HEK293 (cell line): ENCODE measurements around the gene TAS1R3.

Experiments
- GLIS2 ChIP-seq: fragments of 450-650 bp; formaldehyde crosslinking; IDR thresholded peaks from 2 replicates; pipeline ENCODE4 v1.5.1; 2016; ENCODE audit warnings: missing biosample characterization, missing genetic modification characterization
- KLF1 ChIP-seq: fragments of 450-650 bp; formaldehyde crosslinking; IDR thresholded peaks from 2 replicates; pipeline ENCODE4 v1.5.1; 2016; ENCODE audit warnings: missing biosample characterization, missing genetic modification characterization
- SCRT1 ChIP-seq: fragments of 450-650 bp; formaldehyde crosslinking; IDR thresholded peaks from 2 replicates; pipeline ENCODE4 v1.5.1; 2016; ENCODE audit warnings: missing biosample characterization, missing genetic modification characterization, borderline replicate concordance
- SP3 ChIP-seq: fragments of 450-650 bp; formaldehyde crosslinking; IDR thresholded peaks from 2 replicates; pipeline ENCODE4 v1.5.1; 2016; ENCODE audit warnings: missing biosample characterization, missing genetic modification characterization
- ZBTB1 ChIP-seq: fragments of 450-650 bp; formaldehyde crosslinking; IDR thresholded peaks from 2 replicates; pipeline ENCODE4 v1.5.1; 2016; ENCODE audit warnings: missing biosample characterization, missing genetic modification characterization
- ZBTB48 ChIP-seq: fragments of 450-650 bp; formaldehyde crosslinking; IDR thresholded peaks from 2 replicates; pipeline ENCODE4 v1.5.1; 2016; ENCODE audit warnings: missing biosample characterization, missing genetic modification characterization
- ZIC2 ChIP-seq: fragments of 450-650 bp; formaldehyde crosslinking; IDR thresholded peaks from 2 replicates; pipeline ENCODE4 v1.5.1; 2016; ENCODE audit warnings: missing biosample characterization, missing genetic modification characterization
- ZNF10 ChIP-seq: fragments of 450-650 bp; formaldehyde crosslinking; IDR thresholded peaks from 2 replicates; pipeline ENCODE4 v1.5.1; 2017; ENCODE audit warnings: missing biosample characterization, missing genetic modification characterization
- ZNF114 ChIP-seq: fragments of 450-650 bp; formaldehyde crosslinking; IDR thresholded peaks from 2 replicates; pipeline ENCODE4 v1.5.0; 2017; ENCODE audit warnings: missing biosample characterization, missing genetic modification characterization
- ZNF155 ChIP-seq: fragments of 450-650 bp; formaldehyde crosslinking; IDR thresholded peaks from 2 replicates; pipeline ENCODE4 v1.5.1; 2016; ENCODE audit warnings: missing biosample characterization, missing genetic modification characterization
- ZNF157 ChIP-seq: fragments of 450-650 bp; formaldehyde crosslinking; IDR thresholded peaks from 2 replicates; pipeline ENCODE4 v1.5.1; 2016; ENCODE audit warnings: missing biosample characterization, missing genetic modification characterization
- ZNF169 ChIP-seq: fragments of 450-650 bp; formaldehyde crosslinking; IDR thresholded peaks from 2 replicates; pipeline ENCODE4 v1.5.1; 2016; ENCODE audit warnings: missing biosample characterization, missing genetic modification characterization
- ZNF214 ChIP-seq: fragments of 450-650 bp; formaldehyde crosslinking; IDR thresholded peaks from 2 replicates; pipeline ENCODE4 v1.5.1; 2017; ENCODE audit warnings: missing biosample characterization, mild to moderate bottlenecking, missing genetic modification characterization, borderline replicate concordance
- ZNF266 ChIP-seq: fragments of 450-650 bp; formaldehyde crosslinking; IDR thresholded peaks from 2 replicates; pipeline ENCODE4 v1.5.1; 2016; ENCODE audit warnings: missing biosample characterization, missing genetic modification characterization, low read depth
- ZNF324 ChIP-seq: fragments of 450-650 bp; formaldehyde crosslinking; IDR thresholded peaks from 2 replicates; pipeline ENCODE4 v1.5.1; 2016; ENCODE audit warnings: missing biosample characterization, missing genetic modification characterization
- ZNF433 ChIP-seq: fragments of 450-650 bp; formaldehyde crosslinking; IDR thresholded peaks from 2 replicates; pipeline ENCODE4 v1.5.1; 2016; ENCODE audit warnings: missing biosample characterization, missing genetic modification characterization, low read depth
- ZNF510 ChIP-seq: fragments of 450-650 bp; formaldehyde crosslinking; IDR thresholded peaks from 2 replicates; pipeline ENCODE4 v1.5.1; 2018; ENCODE audit warnings: mild to moderate bottlenecking, missing genetic modification characterization, missing biosample characterization; ENCODE audit not compliant: insufficient replicate concordance
- ZNF521 ChIP-seq: fragments of 450-650 bp; formaldehyde crosslinking; IDR thresholded peaks from 2 replicates; pipeline ENCODE4 v1.5.1; 2017; ENCODE audit warnings: missing biosample characterization, mild to moderate bottlenecking, missing genetic modification characterization
- ZNF624 ChIP-seq: fragments of 450-650 bp; formaldehyde crosslinking; IDR thresholded peaks from 2 replicates; pipeline ENCODE4 v1.5.1; 2017; ENCODE audit warnings: missing biosample characterization, missing genetic modification characterization
- ZNF677 ChIP-seq: fragments of 450-650 bp; IDR thresholded peaks from 2 replicates; pipeline ENCODE4 v1.5.0; 2018; ENCODE audit warnings: missing biosample characterization, mild to moderate bottlenecking, missing genetic modification characterization, moderate library complexity
- ZNF776 ChIP-seq: fragments of 450-650 bp; formaldehyde crosslinking; IDR thresholded peaks from 2 replicates; pipeline ENCODE4 v1.5.0; 2017; ENCODE audit warnings: missing biosample characterization, missing genetic modification characterization, borderline replicate concordance
- ZSCAN23 ChIP-seq: fragments of 450-650 bp; formaldehyde crosslinking; IDR thresholded peaks from 2 replicates; pipeline ENCODE4 v1.5.1; 2016; ENCODE audit warnings: missing biosample characterization, missing genetic modification characterization
- TF ChIP-seq, protein P1 (sequence below): fragments of 450-650 bp; formaldehyde crosslinking; IDR thresholded peaks from 2 replicates; pipeline ENCODE4 v1.5.1; 2016; ENCODE audit warnings: missing biosample characterization, missing genetic modification characterization
- TF ChIP-seq, protein P2 (sequence below): fragments of 450-650 bp; formaldehyde crosslinking; IDR thresholded peaks from 2 replicates; pipeline ENCODE4 v1.5.1; 2016; ENCODE audit warnings: missing biosample characterization, missing genetic modification characterization
- TF ChIP-seq, protein P3 (sequence below): fragments of 450-650 bp; formaldehyde crosslinking; IDR thresholded peaks from 2 replicates; pipeline ENCODE4 v1.5.1; 2017; ENCODE audit warnings: missing biosample characterization, missing genetic modification characterization
- TF ChIP-seq, protein P4 (sequence below): fragments of 450-650 bp; formaldehyde crosslinking; IDR thresholded peaks from 2 replicates; pipeline ENCODE4 v1.5.1; 2016; ENCODE audit warnings: missing biosample characterization, missing genetic modification characterization, low read depth
- TF ChIP-seq, protein P5 (sequence below): fragments of 450-650 bp; formaldehyde crosslinking; IDR thresholded peaks from 2 replicates; pipeline ENCODE4 v1.5.1; 2016; ENCODE audit warnings: missing biosample characterization, missing genetic modification characterization

The TAS1R3 gene

DNA sequence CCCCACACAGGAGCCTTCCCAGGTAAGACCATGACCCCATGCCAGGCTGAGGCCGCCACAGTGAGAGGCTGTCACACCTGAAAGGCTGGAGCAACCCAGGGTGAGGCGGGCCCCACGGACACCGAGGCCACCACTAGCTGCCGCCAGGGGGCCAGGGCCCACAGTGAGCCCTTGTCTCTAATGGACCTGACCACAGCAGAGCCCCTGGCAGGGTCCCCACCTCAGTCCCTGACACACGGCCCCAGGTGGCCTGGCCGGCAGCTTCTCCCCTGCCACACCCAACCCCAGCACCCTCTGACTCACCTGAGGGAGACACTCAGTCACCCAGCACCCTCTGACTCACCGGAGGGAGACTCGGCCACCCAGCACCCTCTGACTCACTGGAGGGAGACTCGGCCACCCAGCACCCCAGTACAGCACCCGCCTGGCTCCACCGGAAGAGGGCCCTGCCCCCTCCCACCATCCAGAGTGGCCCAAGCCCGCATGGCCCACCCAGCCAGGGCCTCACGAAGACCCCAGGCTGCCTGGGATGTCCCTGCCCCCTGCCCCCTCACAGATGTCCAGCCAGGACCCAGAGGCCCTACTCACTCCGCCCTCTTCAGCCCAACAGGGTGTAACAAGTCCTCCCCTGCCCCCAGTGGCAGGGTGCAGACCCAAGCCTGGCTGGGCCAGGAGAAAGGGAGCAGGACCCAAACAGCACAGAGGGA lies 13.7 kb downstream of the TAS1R3 start (continued):
- TF ChIP-seq ZNF624 (tag by site-specific recombination) (no peak), ZNF114 (tag by site-specific recombination) (no peak), GLIS2 (tag by site-specific recombination) (peak; percentile 74), ZBTB1 (tag by site-specific recombination) (no peak), ZNF214 (no peak), ZNF521 (tag by site-specific recombination) (no peak), ZSCAN23 (tag by site-specific recombination) (no peak), ZNF266 (tag by site-specific recombination) (no peak), ZIC2 (peak; percentile 61), ZNF169 (tag by site-specific recombination) (no peak), ZNF157 (tag by site-specific recombination) (no peak), SP3 (tag by site-specific recombination) (no peak), ZBTB48 (tag by site-specific recombination) (no peak), ZNF677 (tag by site-specific recombination) (no peak), ZNF155 (no peak), ZNF10 (tag by site-specific recombination) (no peak), ZNF433 (tag by site-specific recombination) (no peak), ZNF776 (no peak), SCRT1 (no peak), ZNF510 (tag by site-specific recombination) (no peak), KLF1 (tag by site-specific recombination) (peak; percentile 9; the same call in 1 of the 2 replicates), ZNF324 (tag by site-specific recombination) (no peak)
- TF ChIP-seq, protein P1, sequence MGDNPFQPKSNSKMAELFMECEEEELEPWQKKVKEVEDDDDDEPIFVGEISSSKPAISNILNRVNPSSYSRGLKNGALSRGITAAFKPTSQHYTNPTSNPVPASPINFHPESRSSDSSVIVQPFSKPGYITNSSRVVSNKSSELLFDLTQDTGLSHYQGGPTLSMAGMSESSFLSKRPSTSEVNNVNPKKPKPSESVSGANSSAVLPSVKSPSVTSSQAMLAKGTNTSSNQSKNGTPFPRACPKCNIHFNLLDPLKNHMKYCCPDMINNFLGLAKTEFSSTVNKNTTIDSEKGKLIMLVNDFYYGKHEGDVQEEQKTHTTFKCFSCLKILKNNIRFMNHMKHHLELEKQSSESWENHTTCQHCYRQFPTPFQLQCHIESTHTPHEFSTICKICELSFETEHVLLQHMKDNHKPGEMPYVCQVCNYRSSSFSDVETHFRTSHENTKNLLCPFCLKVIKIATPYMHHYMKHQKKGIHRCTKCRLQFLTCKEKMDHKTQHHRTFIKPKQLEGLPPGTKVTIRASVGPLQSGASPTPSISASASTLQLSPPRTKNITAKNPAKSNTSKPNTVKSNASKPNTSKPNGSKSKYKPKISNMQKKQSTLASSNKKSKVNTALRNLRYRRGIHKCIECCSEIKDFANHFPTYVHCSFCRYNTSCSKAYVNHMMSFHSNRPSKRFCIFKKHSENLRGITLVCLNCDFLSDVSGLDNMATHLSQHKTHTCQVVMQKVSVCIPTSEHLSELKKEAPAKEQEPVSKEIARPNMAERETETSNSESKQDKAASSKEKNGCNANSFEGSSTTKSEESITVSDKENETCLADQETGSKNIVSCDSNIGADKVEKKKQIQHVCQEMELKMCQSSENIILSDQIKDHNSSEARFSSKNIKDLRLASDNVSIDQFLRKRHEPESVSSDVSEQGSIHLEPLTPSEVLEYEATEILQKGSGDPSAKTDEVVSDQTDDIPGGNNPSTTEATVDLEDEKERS (tag by site-specific recombination), result no peak
- TF ChIP-seq, protein P2, sequence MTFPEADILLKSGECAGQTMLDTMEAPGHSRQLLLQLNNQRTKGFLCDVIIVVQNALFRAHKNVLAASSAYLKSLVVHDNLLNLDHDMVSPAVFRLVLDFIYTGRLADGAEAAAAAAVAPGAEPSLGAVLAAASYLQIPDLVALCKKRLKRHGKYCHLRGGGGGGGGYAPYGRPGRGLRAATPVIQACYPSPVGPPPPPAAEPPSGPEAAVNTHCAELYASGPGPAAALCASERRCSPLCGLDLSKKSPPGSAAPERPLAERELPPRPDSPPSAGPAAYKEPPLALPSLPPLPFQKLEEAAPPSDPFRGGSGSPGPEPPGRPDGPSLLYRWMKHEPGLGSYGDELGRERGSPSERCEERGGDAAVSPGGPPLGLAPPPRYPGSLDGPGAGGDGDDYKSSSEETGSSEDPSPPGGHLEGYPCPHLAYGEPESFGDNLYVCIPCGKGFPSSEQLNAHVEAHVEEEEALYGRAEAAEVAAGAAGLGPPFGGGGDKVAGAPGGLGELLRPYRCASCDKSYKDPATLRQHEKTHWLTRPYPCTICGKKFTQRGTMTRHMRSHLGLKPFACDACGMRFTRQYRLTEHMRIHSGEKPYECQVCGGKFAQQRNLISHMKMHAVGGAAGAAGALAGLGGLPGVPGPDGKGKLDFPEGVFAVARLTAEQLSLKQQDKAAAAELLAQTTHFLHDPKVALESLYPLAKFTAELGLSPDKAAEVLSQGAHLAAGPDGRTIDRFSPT (tag by site-specific recombination), result peak; percentile 39; the same call in 1 of the 2 replicates
- TF ChIP-seq, protein P3, sequence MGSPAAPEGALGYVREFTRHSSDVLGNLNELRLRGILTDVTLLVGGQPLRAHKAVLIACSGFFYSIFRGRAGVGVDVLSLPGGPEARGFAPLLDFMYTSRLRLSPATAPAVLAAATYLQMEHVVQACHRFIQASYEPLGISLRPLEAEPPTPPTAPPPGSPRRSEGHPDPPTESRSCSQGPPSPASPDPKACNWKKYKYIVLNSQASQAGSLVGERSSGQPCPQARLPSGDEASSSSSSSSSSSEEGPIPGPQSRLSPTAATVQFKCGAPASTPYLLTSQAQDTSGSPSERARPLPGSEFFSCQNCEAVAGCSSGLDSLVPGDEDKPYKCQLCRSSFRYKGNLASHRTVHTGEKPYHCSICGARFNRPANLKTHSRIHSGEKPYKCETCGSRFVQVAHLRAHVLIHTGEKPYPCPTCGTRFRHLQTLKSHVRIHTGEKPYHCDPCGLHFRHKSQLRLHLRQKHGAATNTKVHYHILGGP, result no peak
- TF ChIP-seq, protein P4, sequence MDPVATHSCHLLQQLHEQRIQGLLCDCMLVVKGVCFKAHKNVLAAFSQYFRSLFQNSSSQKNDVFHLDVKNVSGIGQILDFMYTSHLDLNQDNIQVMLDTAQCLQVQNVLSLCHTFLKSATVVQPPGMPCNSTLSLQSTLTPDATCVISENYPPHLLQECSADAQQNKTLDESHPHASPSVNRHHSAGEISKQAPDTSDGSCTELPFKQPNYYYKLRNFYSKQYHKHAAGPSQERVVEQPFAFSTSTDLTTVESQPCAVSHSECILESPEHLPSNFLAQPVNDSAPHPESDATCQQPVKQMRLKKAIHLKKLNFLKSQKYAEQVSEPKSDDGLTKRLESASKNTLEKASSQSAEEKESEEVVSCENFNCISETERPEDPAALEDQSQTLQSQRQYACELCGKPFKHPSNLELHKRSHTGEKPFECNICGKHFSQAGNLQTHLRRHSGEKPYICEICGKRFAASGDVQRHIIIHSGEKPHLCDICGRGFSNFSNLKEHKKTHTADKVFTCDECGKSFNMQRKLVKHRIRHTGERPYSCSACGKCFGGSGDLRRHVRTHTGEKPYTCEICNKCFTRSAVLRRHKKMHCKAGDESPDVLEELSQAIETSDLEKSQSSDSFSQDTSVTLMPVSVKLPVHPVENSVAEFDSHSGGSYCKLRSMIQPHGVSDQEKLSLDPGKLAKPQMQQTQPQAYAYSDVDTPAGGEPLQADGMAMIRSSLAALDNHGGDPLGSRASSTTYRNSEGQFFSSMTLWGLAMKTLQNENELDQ, result no peak
- TF ChIP-seq, protein P5, sequence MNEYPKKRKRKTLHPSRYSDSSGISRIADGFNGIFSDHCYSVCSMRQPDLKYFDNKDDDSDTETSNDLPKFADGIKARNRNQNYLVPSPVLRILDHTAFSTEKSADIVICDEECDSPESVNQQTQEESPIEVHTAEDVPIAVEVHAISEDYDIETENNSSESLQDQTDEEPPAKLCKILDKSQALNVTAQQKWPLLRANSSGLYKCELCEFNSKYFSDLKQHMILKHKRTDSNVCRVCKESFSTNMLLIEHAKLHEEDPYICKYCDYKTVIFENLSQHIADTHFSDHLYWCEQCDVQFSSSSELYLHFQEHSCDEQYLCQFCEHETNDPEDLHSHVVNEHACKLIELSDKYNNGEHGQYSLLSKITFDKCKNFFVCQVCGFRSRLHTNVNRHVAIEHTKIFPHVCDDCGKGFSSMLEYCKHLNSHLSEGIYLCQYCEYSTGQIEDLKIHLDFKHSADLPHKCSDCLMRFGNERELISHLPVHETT (tag by site-specific recombination), result no peak
